H1 (cell line): ENCODE results near the gene SLC39A11.

Source experiments
- BCL11A ChIP-seq, 2 experiments: IDR thresholded peaks; one replicate each; pipeline ENCODE4 v1.6.1; 2011; ENCODE audit warnings: low read depth in 2 of 2, low read length in 2 of 2, mild to moderate bottlenecking in 2 of 2
- CBX5 ChIP-seq: fragments of 300-800, 300-1000 bp; sonication (generic); IDR thresholded peaks from 2 replicates; pipeline ENCODE4 v1.7.1; 2016; ENCODE audit warnings: antibody characterized with exemption, low read length, low read depth
- CEBPB ChIP-seq: IDR thresholded peaks from 2 replicates; pipeline ENCODE4 v1.6.1; 2012; ENCODE audit warnings: low read depth, low read length
- CHD1 ChIP-seq: IDR thresholded peaks from 2 replicates; pipeline ENCODE4 v1.6.1; 2012; ENCODE audit warnings: low read depth, low read length, improper control_type of control experiment
- CHD2 ChIP-seq: IDR thresholded peaks from 2 replicates; pipeline ENCODE4 v1.6.1; 2012; ENCODE audit warnings: low read length, improper control_type of control experiment
- CTCF ChIP-seq, 3 experiments: IDR thresholded peaks; 1 replicate in 2 of 3; 2 replicates in 1 of 3; pipeline versions ENCODE4 v1.5.1 to v1.6.1; 2011; ENCODE audit warnings: low read length in 3 of 3, mild to moderate bottlenecking in 3 of 3, inconsistent platforms in 2 of 3, low read depth in 1 of 3, moderate library complexity in 1 of 3; ENCODE audit not compliant: insufficient read depth in 1 of 3; ENCODE audit errors: control extremely low read depth in 1 of 3
- JUND ChIP-seq: IDR thresholded peaks from 2 replicates; pipeline ENCODE4 v1.6.1; 2011; ENCODE audit warnings: mild to moderate bottlenecking, improper control_type of control experiment, low read length
- MAFK ChIP-seq: IDR thresholded peaks from 2 replicates; pipeline ENCODE4 v1.6.1; 2012; ENCODE audit warnings: low read depth, mild to moderate bottlenecking, improper control_type of control experiment, low read length
- POLR2A ChIP-seq, 2 experiments: IDR thresholded peaks; 1 replicate in 1 of 2; 2 replicates in 1 of 2; pipeline ENCODE4 v1.6.1; 2011; ENCODE audit warnings: low read depth in 2 of 2, low read length in 2 of 2, mild to moderate bottlenecking in 2 of 2; ENCODE audit errors: control extremely low read depth in 1 of 2
- RNF2 ChIP-seq: fragments of 200-900, 300-1000 bp; sonication (generic); IDR thresholded peaks from 2 replicates; pipeline ENCODE4 v1.7.1; 2016; ENCODE audit warnings: borderline replicate concordance, low read depth, mild to moderate bottlenecking, antibody characterized with exemption, low read length; ENCODE audit not compliant: poor library complexity, severe bottlenecking; ENCODE audit errors: missing control alignments
- TAF1 ChIP-seq: IDR thresholded peaks from 2 replicates; pipeline ENCODE4 v1.6.1; 2011; ENCODE audit warnings: mild to moderate bottlenecking, low read depth, low read length
- TBP ChIP-seq: IDR thresholded peaks from 2 replicates; pipeline ENCODE4 v1.6.1; 2011; ENCODE audit warnings: low read depth, low read length, improper control_type of control experiment
- YY1 ChIP-seq: IDR thresholded peaks from 2 replicates; pipeline ENCODE4 v1.6.1; 2011; ENCODE audit warnings: low read depth, mild to moderate bottlenecking, low read length
- ZNF274 ChIP-seq: IDR thresholded peaks from 2 replicates; pipeline ENCODE4 v1.7.0; 2012; ENCODE audit warnings: low read length, borderline replicate concordance; ENCODE audit errors: extremely low read depth

DNA sequence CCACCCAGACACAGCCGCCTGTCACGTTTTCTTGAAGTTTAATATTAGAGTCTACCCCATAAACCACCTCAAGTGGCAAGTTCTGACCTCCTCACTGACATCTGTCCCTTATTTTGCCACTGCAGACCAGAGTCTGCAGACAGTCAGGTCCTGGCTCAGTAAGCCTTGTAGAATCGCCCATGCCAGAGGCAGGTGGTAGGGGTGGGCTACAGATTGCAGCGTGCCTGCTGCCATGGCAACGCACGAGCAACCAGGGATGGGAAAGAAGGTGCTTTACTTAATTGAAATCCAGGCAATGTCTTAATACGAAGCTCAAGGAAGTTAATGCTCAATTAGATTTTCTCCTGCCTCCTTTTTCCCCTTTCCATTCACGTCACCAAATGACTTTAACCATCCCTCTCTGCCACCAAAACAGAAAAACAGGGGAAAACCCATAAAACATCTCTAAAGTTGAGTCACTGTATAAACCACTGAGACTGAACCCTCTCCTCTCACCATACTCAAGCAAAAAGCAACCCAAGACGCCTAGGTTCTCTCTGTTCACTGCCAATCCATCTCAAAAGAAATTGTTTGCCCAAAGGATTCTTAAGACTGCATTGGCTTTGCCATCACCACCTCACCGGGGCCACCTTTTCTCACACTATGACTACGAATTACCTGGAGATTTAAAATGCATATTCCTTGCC is 228.8 kb downstream of the SLC39A11 start:
- TF ChIP-seq ZNF274, result no peak
- no peak for TF ChIP-seq CBX5
- no peak for TF ChIP-seq JUND
- no peak for TF ChIP-seq POLR2A (IDR thresholded peaks at IDR 0.05; ENCODE audit: control extremely low read depth in 1 of 2, low read depth in 2 of 2, low read length in 2 of 2)
- no peak for TF ChIP-seq YY1
- no peak for TF ChIP-seq MAFK
- TF ChIP-seq BCL11A (IDR thresholded peaks at IDR 0.05; ENCODE audit: low read depth in 2 of 2, low read length in 2 of 2), result no peak
- TF ChIP-seq TBP, result no peak
- TF ChIP-seq CHD2, result no peak
- no peak for TF ChIP-seq CEBPB
- TF ChIP-seq CHD1, result no peak
- TF ChIP-seq CTCF (IDR thresholded peaks at IDR 0.05; ENCODE audit: control extremely low read depth in 1 of 3, insufficient read depth in 1 of 3, low read depth in 1 of 3, low read length in 3 of 3), result no peak
- TF ChIP-seq TAF1, result no peak
- TF ChIP-seq RNF2, result no peak
